ENCODE data around the gene TUBA1B.
"Not testable (repeated sequence)": the region's sequence is repeated elsewhere in the genome, so short reads cannot be mapped to it uniquely, and the experiment has no call there.

TUBA1B gene

GRCh38 chr12:49127971-49128370 lies 3.2 kb downstream of the TUBA1B start:
- DNase-seq (ENCODE audit: insufficient read length, low spot score); FAIRE-seq: not testable (repeated sequence)

GRCh38 chr12:49126852-49127763 lies 4.1 kb downstream of the TUBA1B start:
- FAIRE-seq (no peak), DNase-seq (ENCODE audit: insufficient read length, low spot score) (no peak)

- FAIRE-seq: no peak
- no peak for DNase-seq (ENCODE audit: insufficient read length, low spot score)
Observed at GRCh38 chr12:49121047-49121696, 10.0 kb downstream of the TUBA1B start.

GRCh38 chr12:49111206-49111605 lies 20.0 kb downstream of the TUBA1B start:
- FAIRE-seq: no peak

GRCh38 chr12:49110464-49111155 lies 20.6 kb downstream of the TUBA1B start, which contains the start of gene LMBR1L:
TSS of gene LMBR1L (minus strand) at chr12:49110847. CDS start at chr12:49110555, 292 bp downstream.
- FAIRE-seq (peak; percentile 99), DNase-seq (ENCODE audit: insufficient read length, low spot score) (peak; percentile 92)

More at GRCh38 chr12:49111206-49111605, 20.0 kb downstream of the TUBA1B start:
- DNase-seq (ENCODE audit: insufficient read length, low spot score): no peak

- FAIRE-seq (no peak), DNase-seq (ENCODE audit: insufficient read length, low spot score) (no peak)
Observed at GRCh38 chr12:49109641-49110463, 21.3 kb downstream of the TUBA1B start.

- no peak for FAIRE-seq
- no peak for DNase-seq (ENCODE audit: insufficient read length, low spot score)
Observed at GRCh38 chr12:49108958-49109404, 22.2 kb downstream of the TUBA1B start.

GRCh38 chr12:49105504-49106084 lies 25.6 kb downstream of the TUBA1B start:
- FAIRE-seq (no peak), DNase-seq (ENCODE audit: insufficient read length, low spot score) (no peak)

- FAIRE-seq (no peak), DNase-seq (ENCODE audit: insufficient read length, low spot score) (no peak)
Observed at GRCh38 chr12:49104822-49105221, 26.4 kb downstream of the TUBA1B start.

GRCh38 chr12:49100380-49100779 lies 30.8 kb downstream of the TUBA1B start:
- FAIRE-seq (no peak), DNase-seq (ENCODE audit: insufficient read length, low spot score) (no peak)

- DNase-seq (ENCODE audit: insufficient read length, low spot score): no peak
- FAIRE-seq: no peak
Observed at GRCh38 chr12:49098703-49099102, 32.5 kb downstream of the TUBA1B start.

- DNase-seq (ENCODE audit: insufficient read length, low spot score) (peak; percentile 56), FAIRE-seq (peak; percentile 80)
Observed at GRCh38 chr12:49098035-49098451, 33.2 kb downstream of the TUBA1B start.

GRCh38 chr12:49097381-49097780 lies 33.8 kb downstream of the TUBA1B start:
- no peak for FAIRE-seq

GRCh38 chr12:49094975-49095365 lies 36.2 kb downstream of the TUBA1B start:
- FAIRE-seq (no peak), DNase-seq (ENCODE audit: insufficient read length, low spot score) (no peak)

More at GRCh38 chr12:49097381-49097780, 33.8 kb downstream of the TUBA1B start:
- no peak for DNase-seq (ENCODE audit: insufficient read length, low spot score)

GRCh38 chr12:49094160-49094974 lies 36.8 kb downstream of the TUBA1B start, which contains the start of gene DHH:
TSS of gene DHH (minus strand) at chr12:49094801. CDS start at chr12:49094512, 289 bp downstream.
- DNase-seq (ENCODE audit: insufficient read length, low spot score) (no peak), FAIRE-seq (no peak)

GRCh38 chr12:49093792-49094159 lies 37.4 kb downstream of the TUBA1B start:
- FAIRE-seq: no peak
- DNase-seq (ENCODE audit: insufficient read length, low spot score): no peak

GRCh38 chr12:49092816-49093406 lies 38.3 kb downstream of the TUBA1B start:
- FAIRE-seq: no peak
- DNase-seq (ENCODE audit: insufficient read length, low spot score): no peak

GRCh38 chr12:49092086-49092815 lies 38.9 kb downstream of the TUBA1B start:
- DNase-seq (ENCODE audit: insufficient read length, low spot score): peak; percentile 81
- FAIRE-seq: peak; percentile 85
